Measurements from ENCODE around the gene RUVBL1.

GRCh38 chr3:128131897-128132646, 8.5 kb upstream of the RUVBL1 start:
- no peak for TF ChIP-seq CTCF (conservative IDR thresholded peaks at IDR 0.05)
- no peak for TF ChIP-seq EZH2 (IDR thresholded peaks at IDR 0.05; ENCODE audit: low read depth)
